Panc1 (cell line): ENCODE data around the gene PRDX5. TPM values are rescaled to one million over a fixed set of nuclear protein-coding genes. Genes with fewer than 3 reads are reported as not detected.

Source experiments
- microRNA-seq: library from miRNA; unstranded; fragments of <30 nt; microRNA quantifications from one replicate; pipeline ENCODE4 v1.1.0, GENCODE V29; 2020; ENCODE audit not compliant: unreplicated experiment
- total RNA-seq: library from RNA; stranded (reverse); gene quantifications from one replicate; pipeline ENCODE4 v1.2.1, GENCODE V29; 2021; ENCODE audit not compliant: unreplicated experiment

PRDX5 gene
- total RNA-seq, 1 experiment from 2014 or later: 492 TPM

Small RNA genes lying within 50 kb of the gene (microRNA-seq; reads per million reads assigned to microRNA genes)
- gene MIR1237 (11.1 reads per million, percentile 32 among the genes with 10 or more reads in this experiment), gene MIR7155 (0.95 reads per million)

Other genes starting within 250 kb of the PRDX5 start
- 16.8 TPM for gene MACROD1, start 152.0 kb upstream of the PRDX5 start, total RNA-seq
- gene STIP1, start 131.9 kb upstream of the PRDX5 start, total RNA-seq: 344 TPM
- gene FERMT3, start 111.4 kb upstream of the PRDX5 start, total RNA-seq: 2.9 TPM
- 66.1 TPM for gene TRPT1, start 91.9 kb upstream of the PRDX5 start, total RNA-seq
- gene NUDT22, start 91.8 kb upstream of the PRDX5 start, total RNA-seq: 98.8 TPM
- 41.0 TPM for gene DNAJC4, start 87.6 kb upstream of the PRDX5 start, total RNA-seq
- gene VEGFB, start 83.5 kb upstream of the PRDX5 start, total RNA-seq: 101 TPM
- gene FKBP2, start 77.0 kb upstream of the PRDX5 start, total RNA-seq: 71.8 TPM
- 261 TPM for gene PPP1R14B, start 71.2 kb upstream of the PRDX5 start, total RNA-seq
- 41.2 TPM for gene PLCB3, start 66.6 kb upstream of the PRDX5 start, total RNA-seq
- gene BAD, start 33.5 kb upstream of the PRDX5 start, total RNA-seq: 77.7 TPM
- gene GPR137, start 32.3 kb upstream of the PRDX5 start, total RNA-seq: 183 TPM
- gene KCNK4, start 26.8 kb upstream of the PRDX5 start, total RNA-seq: 1.1 TPM
- gene CATSPERZ, start 17.8 kb upstream of the PRDX5 start, total RNA-seq: 0.64 TPM
- 81.6 TPM for gene ESRRA, start 12.6 kb upstream of the PRDX5 start, total RNA-seq
- 341 TPM for gene TRMT112, start 562 bp upstream of the PRDX5 start, total RNA-seq
- 17.1 TPM for gene CCDC88B, start 22.1 kb downstream of the PRDX5 start, total RNA-seq
- 74.0 TPM for gene RPS6KA4, start 41.0 kb downstream of the PRDX5 start, total RNA-seq
- not detected for gene SLC22A11, start 237.8 kb downstream of the PRDX5 start, total RNA-seq